ENCODE data around the gene GNL2.
"Not testable (repeated sequence)": the region's sequence is repeated elsewhere in the genome, so short reads cannot be mapped to it uniquely, and the experiment has no call there.

The GNL2 gene

DNA sequence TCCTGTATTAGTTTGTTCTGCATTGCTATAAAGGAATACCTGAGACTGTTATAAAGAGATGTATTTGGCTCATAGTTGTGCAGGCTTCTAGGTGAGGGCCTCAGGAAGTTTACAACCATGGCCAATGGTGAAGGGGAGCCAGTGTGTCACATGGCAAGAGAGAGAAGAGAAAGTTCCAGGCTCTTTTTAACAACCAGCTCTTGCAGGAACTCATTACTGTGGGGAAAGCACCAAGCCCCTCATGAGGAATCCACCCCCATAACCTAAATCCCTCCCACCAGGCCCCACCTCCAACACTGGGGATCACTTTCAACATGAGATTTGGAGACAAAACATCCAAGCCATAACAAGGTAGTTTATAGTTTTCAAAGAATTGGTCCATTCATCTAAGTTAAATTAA is 76.1 kb downstream of the GNL2 start:
- H3K4me3 ChIP-seq (ENCODE audit: low read depth, low read length) = no peak overlapping the region
- TF ChIP-seq, protein P1, sequence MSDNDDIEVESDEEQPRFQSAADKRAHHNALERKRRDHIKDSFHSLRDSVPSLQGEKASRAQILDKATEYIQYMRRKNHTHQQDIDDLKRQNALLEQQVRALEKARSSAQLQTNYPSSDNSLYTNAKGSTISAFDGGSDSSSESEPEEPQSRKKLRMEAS (IDR thresholded peaks at IDR 0.05; ENCODE audit: low read depth, low read length) = no peak
- no peak for TF ChIP-seq POLR2A (IDR thresholded peaks at IDR 0.05; ENCODE audit: extremely low read depth, insufficient read length)
- no peak for DNase-seq (ENCODE audit: low read depth)

DNA sequence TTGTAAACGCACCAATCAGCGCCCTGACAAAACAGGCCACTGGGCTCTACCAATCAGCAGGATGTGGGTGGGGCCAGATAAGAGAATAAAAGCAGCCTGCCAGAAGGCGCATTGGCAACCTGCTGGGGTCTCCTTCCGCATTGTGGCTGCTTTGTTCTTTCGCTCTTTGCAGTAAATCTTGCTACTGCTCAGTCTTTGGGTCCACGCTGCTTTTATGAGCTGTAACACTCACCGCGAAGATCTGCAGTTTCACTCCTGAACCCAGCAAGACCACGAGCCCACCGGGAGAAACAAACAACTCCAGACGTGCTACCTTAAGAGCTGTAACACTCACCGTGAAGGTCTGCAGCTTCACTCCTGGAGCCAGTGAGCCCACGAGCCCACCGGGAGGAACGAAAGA is 76.8 kb downstream of the GNL2 start:
- DNase-seq (ENCODE audit: low read depth); H3K4me3 ChIP-seq (ENCODE audit: low read depth, low read length): not testable (repeated sequence)

DNA sequence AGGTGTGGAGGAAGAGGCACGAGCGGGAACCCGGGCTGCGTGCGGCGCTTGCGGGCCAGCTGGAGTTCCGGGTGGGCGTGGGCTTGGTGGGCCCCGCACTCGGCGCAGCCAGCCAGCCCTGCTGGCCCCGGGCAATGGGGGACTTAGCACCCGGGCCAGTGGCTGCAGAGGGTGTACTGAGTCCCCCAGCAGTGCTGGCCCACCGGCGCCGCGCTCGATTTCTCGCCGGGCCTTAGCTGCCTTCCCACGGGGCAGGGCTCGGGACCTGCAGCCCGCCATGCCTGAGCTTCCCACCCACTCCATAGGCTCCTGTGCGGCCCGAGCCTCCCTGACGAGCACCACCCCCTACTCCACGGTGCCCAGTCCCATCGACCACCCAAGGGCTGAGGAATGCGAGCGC is 77.5 kb downstream of the GNL2 start:
- DNase-seq (ENCODE audit: low read depth); H3K4me3 ChIP-seq (ENCODE audit: low read depth, low read length): not testable (repeated sequence)

DNA sequence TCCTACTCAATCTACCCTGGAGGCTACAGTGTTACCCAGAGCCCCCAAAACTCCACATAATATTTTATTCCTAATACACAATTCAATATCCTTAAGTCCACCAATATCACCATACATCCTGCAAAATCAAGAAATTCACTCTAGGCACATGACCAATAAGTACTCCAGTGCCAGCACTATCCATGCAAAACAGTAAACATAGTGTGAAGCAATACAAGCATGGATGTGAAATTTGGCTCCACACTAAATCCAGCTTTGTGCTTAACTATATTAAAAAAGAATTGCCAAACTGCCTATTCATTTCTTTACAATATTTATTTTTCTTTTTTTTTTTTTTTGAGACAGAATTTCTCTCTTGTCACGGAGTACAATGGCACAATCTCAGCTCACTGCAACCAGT is 78.2 kb downstream of the GNL2 start:
- no peak for DNase-seq (ENCODE audit: low read depth)
- H3K4me3 ChIP-seq (ENCODE audit: low read depth, low read length) = no peak overlapping the region
- TF ChIP-seq, protein P1 (IDR thresholded peaks at IDR 0.05; ENCODE audit: low read depth, low read length) = no peak
- TF ChIP-seq, protein P2, sequence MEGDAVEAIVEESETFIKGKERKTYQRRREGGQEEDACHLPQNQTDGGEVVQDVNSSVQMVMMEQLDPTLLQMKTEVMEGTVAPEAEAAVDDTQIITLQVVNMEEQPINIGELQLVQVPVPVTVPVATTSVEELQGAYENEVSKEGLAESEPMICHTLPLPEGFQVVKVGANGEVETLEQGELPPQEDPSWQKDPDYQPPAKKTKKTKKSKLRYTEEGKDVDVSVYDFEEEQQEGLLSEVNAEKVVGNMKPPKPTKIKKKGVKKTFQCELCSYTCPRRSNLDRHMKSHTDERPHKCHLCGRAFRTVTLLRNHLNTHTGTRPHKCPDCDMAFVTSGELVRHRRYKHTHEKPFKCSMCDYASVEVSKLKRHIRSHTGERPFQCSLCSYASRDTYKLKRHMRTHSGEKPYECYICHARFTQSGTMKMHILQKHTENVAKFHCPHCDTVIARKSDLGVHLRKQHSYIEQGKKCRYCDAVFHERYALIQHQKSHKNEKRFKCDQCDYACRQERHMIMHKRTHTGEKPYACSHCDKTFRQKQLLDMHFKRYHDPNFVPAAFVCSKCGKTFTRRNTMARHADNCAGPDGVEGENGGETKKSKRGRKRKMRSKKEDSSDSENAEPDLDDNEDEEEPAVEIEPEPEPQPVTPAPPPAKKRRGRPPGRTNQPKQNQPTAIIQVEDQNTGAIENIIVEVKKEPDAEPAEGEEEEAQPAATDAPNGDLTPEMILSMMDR (IDR thresholded peaks at IDR 0.05; ENCODE audit: low read depth, low read length) = no peak
- no peak for TF ChIP-seq POLR2A (IDR thresholded peaks at IDR 0.05; ENCODE audit: extremely low read depth, insufficient read length)
- TF ChIP-seq MYC (IDR thresholded peaks at IDR 0.05; ENCODE audit: low read depth, low read length) = no peak
